Subcutaneous adipose tissue (tissue), 4 donors: ENCODE data around the gene CPT1A. TPM values are rescaled to one million over a fixed set of nuclear protein-coding genes. Genes with fewer than 3 reads are reported as not detected.

ENCODE experiments used
- total RNA-seq, 4 donors: library from RNA; depleted of rRNA; stranded (reverse); fragments of >200 nt; gene quantifications; one replicate each; pipeline ENCODE4 v1.1.0, GENCODE V29; 2016
- TF ChIP-seq, protein P1 (sequence below): fragments of 450-650 bp; IDR thresholded peaks from one replicate; pipeline ENCODE4 v1.5.1; 2016; ENCODE audit warnings: low read depth, mild to moderate bottlenecking, control low read depth, antibody characterized with exemption, moderate library complexity

CPT1A gene
- total RNA-seq, 4 donors from 2014 or later: 26.6 to 47.9 (median 35.8) TPM

DNA sequence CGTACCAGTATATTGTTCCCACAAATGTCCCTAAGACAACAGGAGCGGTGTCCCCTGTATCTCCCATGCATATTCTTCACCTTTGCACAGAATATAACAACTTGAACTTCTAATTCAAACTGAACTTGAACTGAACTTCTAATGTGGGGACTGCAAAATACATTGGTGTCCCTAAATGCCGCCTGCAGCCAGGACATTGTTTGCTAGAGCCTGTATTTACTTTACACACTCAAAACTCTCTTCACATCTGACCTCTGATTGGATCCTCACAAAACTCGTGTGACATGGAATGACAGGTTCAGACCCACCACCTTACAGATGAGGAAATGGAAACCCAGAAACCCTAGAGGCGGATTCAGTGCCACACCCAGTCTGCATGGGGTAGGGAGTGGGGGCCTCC is 6.4 kb downstream of the CPT1A start:
- TF ChIP-seq, protein P1, sequence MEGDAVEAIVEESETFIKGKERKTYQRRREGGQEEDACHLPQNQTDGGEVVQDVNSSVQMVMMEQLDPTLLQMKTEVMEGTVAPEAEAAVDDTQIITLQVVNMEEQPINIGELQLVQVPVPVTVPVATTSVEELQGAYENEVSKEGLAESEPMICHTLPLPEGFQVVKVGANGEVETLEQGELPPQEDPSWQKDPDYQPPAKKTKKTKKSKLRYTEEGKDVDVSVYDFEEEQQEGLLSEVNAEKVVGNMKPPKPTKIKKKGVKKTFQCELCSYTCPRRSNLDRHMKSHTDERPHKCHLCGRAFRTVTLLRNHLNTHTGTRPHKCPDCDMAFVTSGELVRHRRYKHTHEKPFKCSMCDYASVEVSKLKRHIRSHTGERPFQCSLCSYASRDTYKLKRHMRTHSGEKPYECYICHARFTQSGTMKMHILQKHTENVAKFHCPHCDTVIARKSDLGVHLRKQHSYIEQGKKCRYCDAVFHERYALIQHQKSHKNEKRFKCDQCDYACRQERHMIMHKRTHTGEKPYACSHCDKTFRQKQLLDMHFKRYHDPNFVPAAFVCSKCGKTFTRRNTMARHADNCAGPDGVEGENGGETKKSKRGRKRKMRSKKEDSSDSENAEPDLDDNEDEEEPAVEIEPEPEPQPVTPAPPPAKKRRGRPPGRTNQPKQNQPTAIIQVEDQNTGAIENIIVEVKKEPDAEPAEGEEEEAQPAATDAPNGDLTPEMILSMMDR: no peak

DNA sequence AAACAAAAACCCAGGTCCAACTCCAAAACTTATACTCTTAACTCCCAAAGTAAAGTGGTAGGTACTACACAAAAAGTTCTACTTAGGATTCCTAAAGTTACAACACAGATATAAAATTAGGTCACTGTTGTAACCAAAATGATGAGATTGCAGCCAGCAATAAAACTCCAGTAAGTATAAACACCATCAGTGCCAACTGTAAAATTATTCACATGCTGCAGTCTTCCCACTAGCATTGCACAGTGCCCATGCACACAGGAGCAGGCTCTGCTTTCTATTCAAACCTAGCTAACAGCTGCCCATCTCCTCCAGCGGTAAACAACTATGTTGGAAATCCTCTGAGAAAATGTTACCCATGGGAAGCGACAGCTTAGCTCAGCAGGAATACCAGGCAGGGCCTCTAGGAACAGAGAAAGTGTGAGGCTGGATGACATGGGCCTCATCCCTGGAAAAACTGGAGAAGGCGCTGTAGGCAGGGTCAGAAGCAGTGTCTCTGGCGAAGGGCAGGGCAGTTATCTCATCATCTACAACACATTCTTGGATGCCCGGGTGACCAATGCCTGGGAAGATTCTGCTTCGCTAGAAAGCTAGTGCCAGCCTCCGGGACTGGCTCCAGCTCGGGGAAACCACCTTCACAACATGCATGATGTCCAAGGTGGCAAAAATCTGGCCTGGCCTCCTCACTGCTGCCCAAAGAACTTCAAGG is 9.1 kb downstream of the CPT1A start:
- TF ChIP-seq, protein P1: no peak

DNA sequence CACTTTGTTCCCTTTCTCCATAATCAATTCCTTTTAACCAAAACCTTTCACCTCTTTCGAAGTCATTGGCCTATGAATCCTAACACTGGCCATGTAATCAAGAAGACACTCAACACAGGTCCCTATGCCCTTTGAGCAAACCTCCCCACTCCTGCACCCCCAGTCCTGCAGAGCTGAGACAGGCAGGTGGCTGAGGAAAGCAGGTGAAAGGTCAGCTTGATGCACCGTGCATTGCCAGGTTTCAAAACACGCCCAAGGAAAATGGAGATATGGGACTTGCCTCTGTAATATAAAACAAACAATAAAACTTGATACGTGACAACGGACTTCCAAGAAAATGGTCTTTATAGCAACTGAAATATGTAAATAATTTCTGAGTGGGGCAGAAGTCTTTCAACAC is 10.6 kb downstream of the CPT1A start:
- TF ChIP-seq, protein P1: no peak

DNA sequence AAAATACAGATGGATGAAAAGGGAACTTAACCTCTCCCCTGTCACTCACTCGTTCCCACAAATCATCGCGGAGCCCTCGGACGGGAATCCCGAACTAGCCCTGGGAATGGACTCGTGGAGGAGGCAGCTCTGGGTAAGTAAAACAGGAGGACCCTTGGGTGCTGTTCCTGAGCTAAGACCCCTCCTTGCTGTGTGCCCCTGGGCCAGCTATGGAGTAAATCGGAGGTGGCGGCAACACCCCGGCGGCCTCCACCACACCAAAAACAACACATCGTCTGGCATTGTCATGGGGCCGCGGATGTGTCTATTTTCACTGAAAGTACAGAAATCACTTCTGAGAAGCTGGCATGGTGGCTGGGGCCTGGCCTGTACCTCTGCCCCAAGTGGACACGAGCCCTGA is 12.1 kb downstream of the CPT1A start:
- TF ChIP-seq, protein P1: no peak

DNA sequence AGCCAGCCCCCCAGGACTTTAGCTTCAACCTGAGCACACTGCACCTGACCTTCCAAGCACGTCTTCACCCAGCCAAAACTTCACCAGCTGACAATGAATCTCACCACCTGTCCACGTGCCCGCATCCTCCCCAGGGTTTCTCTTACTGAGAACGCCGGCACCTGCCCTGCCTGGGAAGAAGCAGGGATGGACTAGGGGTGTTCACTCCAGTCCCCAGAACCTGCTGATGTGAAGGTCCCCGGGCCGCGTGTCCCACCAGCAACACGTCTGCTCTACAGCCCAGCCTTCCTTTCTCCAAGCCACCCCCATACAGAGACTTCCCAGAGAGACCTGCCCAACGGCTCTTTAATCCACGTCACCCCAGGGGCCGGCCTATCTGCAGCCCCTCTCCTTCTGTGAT is 12.8 kb downstream of the CPT1A start:
- TF ChIP-seq, protein P1: no peak

DNA sequence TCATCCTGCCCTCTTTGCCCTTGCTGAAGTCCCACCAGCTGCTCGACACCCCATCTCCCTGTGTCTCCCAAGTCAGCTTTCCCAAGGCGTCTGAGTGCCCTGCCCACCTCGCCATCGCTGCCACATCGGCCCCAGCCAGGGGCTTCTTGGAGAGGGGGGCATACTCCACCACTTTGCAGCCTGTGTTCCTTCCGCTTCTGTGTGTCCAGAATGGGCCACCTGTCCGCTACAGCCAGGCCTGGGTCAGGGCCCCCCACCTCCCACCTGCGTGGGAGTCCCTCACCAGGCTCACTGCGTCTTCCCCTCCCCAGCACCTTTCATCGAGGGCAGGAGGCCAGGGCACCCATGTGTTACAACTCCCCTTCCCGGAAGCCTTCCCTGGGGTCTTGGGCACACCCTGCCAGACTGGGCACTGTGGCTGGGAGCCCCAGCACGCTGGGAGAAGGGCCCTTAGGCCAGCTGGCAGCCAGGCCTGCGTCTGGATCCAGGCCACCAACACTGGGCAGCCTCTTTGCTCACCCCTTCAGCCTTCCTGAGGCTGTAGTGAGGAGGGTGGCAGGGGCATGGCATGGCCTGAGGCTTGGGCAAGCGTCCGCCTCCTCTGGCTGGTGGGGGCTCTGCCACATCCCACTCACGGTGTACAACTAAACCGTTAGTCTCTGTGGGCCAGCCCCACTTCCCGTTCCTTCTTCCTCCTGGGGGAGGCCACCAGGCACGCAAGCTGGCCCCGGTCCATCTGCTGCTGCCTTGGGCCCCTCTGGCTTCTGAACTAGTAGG is 13.4 kb downstream of the CPT1A start:
- TF ChIP-seq, protein P1: no peak

DNA sequence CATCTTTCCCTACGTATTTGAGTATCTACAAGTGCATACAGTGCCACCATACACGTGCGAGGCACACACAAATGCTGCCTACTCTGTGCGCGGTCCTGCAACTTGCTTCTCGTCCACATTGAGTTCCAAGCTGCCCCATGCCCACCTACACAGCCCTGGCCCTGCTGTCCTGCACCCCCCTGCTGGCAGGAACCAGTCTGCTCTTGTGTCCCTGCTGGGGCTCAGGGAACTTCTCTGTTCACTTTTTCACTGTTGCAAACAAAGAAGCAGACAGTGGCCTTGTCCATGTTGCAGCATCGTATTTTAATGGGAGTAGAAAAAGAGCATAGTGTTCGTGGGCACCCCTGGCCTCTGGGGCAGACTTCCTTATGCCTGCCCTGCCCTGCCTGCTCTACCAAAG is 14.0 kb downstream of the CPT1A start:
- TF ChIP-seq, protein P1: no peak
